Thyroid gland (tissue), 4 donors: ENCODE measurements around the gene ZC3H6. TPM values are rescaled to one million over a fixed set of nuclear protein-coding genes. Genes with fewer than 3 reads are reported as not detected.
A peak's percentile ranks its signal among the peaks of the same experiment; 100 is the strongest.

ENCODE experiments used
- DNase-seq, 2 donors: peaks; one replicate each; pipeline ENCODE4 v3.0.0-alpha.2; 2019
- H3K27ac ChIP-seq, 3 donors: fragments of 200-600 bp; sonication (generic); 1 replicate in 2 of 3; 2 replicates in 1 of 3; pipeline ENCODE4 v1.5.1; 2016 to 2019; ENCODE audit warnings: mild to moderate bottlenecking in 1 of 3, moderate library complexity in 1 of 3
- H3K27me3 ChIP-seq: fragments of 200-600 bp; sonication (generic); one replicate; pipeline ENCODE4 v1.5.1; 2019
- H3K36me3 ChIP-seq, 2 donors: fragments of 200-600 bp; sonication (generic); one replicate each; pipeline ENCODE4 v1.5.1; 2016 to 2019
- H3K4me1 ChIP-seq, 2 donors: fragments of 200-600 bp; sonication (generic); one replicate each; pipeline ENCODE4 v1.5.1; 2017 to 2019
- H3K4me3 ChIP-seq, 3 donors: fragments of 200-600 bp; sonication (generic); replicated peaks in 1 of 3; 1 replicate in 2 of 3; 2 replicates in 1 of 3; pipeline ENCODE4 v1.5.1; 2016; ENCODE audit warnings: mild to moderate bottlenecking in 1 of 3
- H3K9me3 ChIP-seq: fragments of 200-600 bp; sonication (generic); one replicate; pipeline ENCODE4 v1.5.1; 2017
- CTCF ChIP-seq, 6 experiments: fragments of 200-600 bp in 3 of 6; fragments of 450-650 bp in 3 of 6; sonication (generic) in 3 of 6; IDR thresholded peaks; one replicate each; pipeline ENCODE4 v1.5.1; 2016 to 2019; ENCODE audit warnings: antibody characterized with exemption in 6 of 6, mild to moderate bottlenecking in 2 of 6, inconsistent platforms in 1 of 6, moderate library complexity in 1 of 6
- POLR2A ChIP-seq, 2 donors: fragments of 450-650 bp; IDR thresholded peaks; one replicate each; pipeline ENCODE4 v1.6.1; 2017; ENCODE audit warnings: antibody characterized with exemption in 2 of 2, mild to moderate bottlenecking in 2 of 2, moderate library complexity in 1 of 2
- WGBS, 2 donors: methylation state at CpG; one replicate each; pipeline ENCODE4 v1.1.5; 2017; 5-methylcytosine and 5-hydroxymethylcytosine counted together
- intact Hi-C: fragments of 100-400 bp; cut with DNase I; formaldehyde crosslinking; loops from one replicate; pipeline ENCODE4 v1.15.1; 2023
- total RNA-seq, 4 donors: library from RNA; depleted of rRNA; stranded (reverse); fragments of >200 nt; gene quantifications; one replicate each; pipeline ENCODE4 v1.2.3, GENCODE V29; 2016

The ZC3H6 gene
- total RNA-seq, 4 donors from 2014 or later: 17.4 to 20.1 (median 19.0) TPM

- intact Hi-C loops: no loop called here
- DNase-seq: no peak
- 89 to 91% methylated on average over 4 of the region's 4 CpGs for WGBS, 2 donors
These were observed 32.2 kb upstream of the ZC3H6 start for GRCh38 chr2:112243233-112243632.

GRCh38 chr2:112244854-112245253, 30.5 kb upstream of the ZC3H6 start:
- Histone ChIP-seq H3K36me3 (peaks cover 7 to 9% of the 10 kb centered on the region in 2 donors), H3K27me3 (no peaks in the 10 kb centered on the region), H3K4me3 (no peak overlapping the region), H3K9me3 (no peaks in the 10 kb centered on the region), H3K4me1 (peaks cover 8 to 17% of the 10 kb centered on the region in 2 donors), H3K27ac (no peak overlapping the region)
- TF ChIP-seq CTCF (IDR thresholded peaks at IDR 0.05) (no peak), POLR2A (IDR thresholded peaks at IDR 0.05) (no peak)
- DNase-seq: no peak
- WGBS, 2 donors: 97 to 98% methylated on average over 1 of the region's 1 CpG
- intact Hi-C loops: no loop called here

More at GRCh38 chr2:112243233-112243632, 32.2 kb upstream of the ZC3H6 start:
- TF ChIP-seq POLR2A (IDR thresholded peaks at IDR 0.05): no peak
- no peak for TF ChIP-seq CTCF (IDR thresholded peaks at IDR 0.05)
- Histone ChIP-seq H3K27me3 (no peaks in the 10 kb centered on the region), H3K9me3 (no peaks in the 10 kb centered on the region), H3K36me3 (peaks cover under 1 to 5% of the 10 kb centered on the region in 2 donors), H3K4me1 (peaks cover 8 to 17% of the 10 kb centered on the region in 2 donors), H3K4me3 (no peak overlapping the region), H3K27ac (no peak overlapping the region)

- no peak overlapping the region for H3K4me3 ChIP-seq
- intact Hi-C loops: no loop called here
- TF ChIP-seq POLR2A (IDR thresholded peaks at IDR 0.05) (no peak), CTCF (IDR thresholded peaks at IDR 0.05) (no peak)
These were observed 24.1 kb upstream of the ZC3H6 start for GRCh38 chr2:112251271-112251670.

GRCh38 chr2:112253261-112253815, 22.1 kb upstream of the ZC3H6 start:
- TF ChIP-seq POLR2A (IDR thresholded peaks at IDR 0.05): no peak
- intact Hi-C loops: no loop called here

More at GRCh38 chr2:112251271-112251670, 24.1 kb upstream of the ZC3H6 start:
- 87 to 96% methylated on average over 3 of the region's 3 CpGs for WGBS, 2 donors
- Histone ChIP-seq H3K27me3 (no peaks in the 10 kb centered on the region), H3K4me1 (peaks cover 4 to 9% of the 10 kb centered on the region in 2 donors), H3K36me3 (peaks cover 7 to 9% of the 10 kb centered on the region in 2 donors), H3K27ac (no peak overlapping the region), H3K9me3 (no peaks in the 10 kb centered on the region)
- no peak for DNase-seq

GRCh38 chr2:112254466-112255240, 20.7 kb upstream of the ZC3H6 start, which contains the start of gene ZC3H8:
Gene ZC3H8 (minus strand): TSS chr2:112255042. CDS start chr2:112254981, 61 bp downstream.
- Histone ChIP-seq H3K4me3 (peak within 1 kb of the TSS; percentile 40 to 67 (median 63)), H3K9me3 (no peaks in the 10 kb centered on the region), H3K4me1 (peaks cover 4 to 9% of the 10 kb centered on the region in 2 donors), H3K27me3 (no peaks in the 10 kb centered on the region), H3K36me3 (no peaks in the 10 kb centered on the region), H3K27ac (peak within 1 kb of the TSS; percentile 69 to 73 (median 71))
- WGBS, 2 donors: 0 to 1% methylated on average over 43 to 53 of the region's 68 CpGs
- TF ChIP-seq POLR2A (IDR thresholded peaks at IDR 0.05) (peak in 1 of 2 donors; percentile 93), CTCF (IDR thresholded peaks at IDR 0.05) (no peak)
- intact Hi-C loops: loop anchor here (5.0 kb wide), 1 partner anchor 132 kb away; no protein-coding TSS in a partner anchor
- peak; percentile 95 to 97 for DNase-seq

More at GRCh38 chr2:112253261-112253815, 22.1 kb upstream of the ZC3H6 start:
- WGBS, 2 donors: 93 to 94% methylated on average over 5 of the region's 5 CpGs
- Histone ChIP-seq H3K9me3 (no peaks in the 10 kb centered on the region), H3K4me1 (peaks cover 4 to 9% of the 10 kb centered on the region in 2 donors), H3K36me3 (peaks cover 3 to 5% of the 10 kb centered on the region in 2 donors), H3K27me3 (no peaks in the 10 kb centered on the region), H3K27ac (no peak overlapping the region), H3K4me3 (no peak overlapping the region)
- no peak for DNase-seq
